AG04450 (cell line): ENCODE data around the gene TTC39A. TPM values are rescaled to one million over a fixed set of nuclear protein-coding genes. Genes with fewer than 3 reads are reported as not detected.

Experiments used
- CTCF ChIA-PET: fragments of 300-600, 350-600 bp; formaldehyde crosslinking; extraction: SDS; loops from one replicate; lab custom pipeline; 2022; ENCODE audit warnings: antibody characterized with exemption, inconsistent platforms; lab: Charles Lee
- POLR2A ChIA-PET: fragments of 350-600 bp; formaldehyde crosslinking; extraction: SDS; loops from one replicate; lab custom pipeline; 2021; ENCODE audit warnings: antibody characterized with exemption, inconsistent platforms; lab: Yijun Ruan, JAX
- DNase-seq: peaks from one replicate; pipeline ENCODE4 v3.0.0-alpha.2; 2011; ENCODE audit warnings: low read depth, low spot score
- H3K27ac ChIP-seq: one replicate; pipeline ENCODE4 v1.5.1; 2012; ENCODE audit warnings: low read depth, low read length, control low read depth
- H3K27me3 ChIP-seq: one replicate; pipeline ENCODE4 v1.6.0; 2012; ENCODE audit warnings: low read length; ENCODE audit not compliant: control insufficient read depth, insufficient read depth
- H3K4me3 ChIP-seq: 2 replicates; pipeline ENCODE4 v1.5.1; 2011; ENCODE audit warnings: mild to moderate bottlenecking, low read depth, low read length, control low read depth
- H3K9me3 ChIP-seq: 2 replicates; pipeline ENCODE4 v1.5.1; 2012; ENCODE audit warnings: low read length; ENCODE audit not compliant: control insufficient read depth, insufficient read depth
- CTCF ChIP-seq: IDR thresholded peaks from 2 replicates; pipeline ENCODE4 v1.5.1; 2011; ENCODE audit warnings: low read depth, low read length, control low read depth, inconsistent platforms
- polyA plus RNA-seq: library from polyadenylated mRNA; depleted of rRNA; stranded (reverse); fragments of >200 nt; gene quantifications from 2 replicates; pipeline ENCODE4 v1.2.3, GENCODE V29; 2011

The TTC39A gene
- polyA plus RNA-seq, 1 experiment = 0.21 TPM

GRCh38 chr1:51322417-51323101, 7.8 kb downstream of the TTC39A start:
- POLR2A ChIA-PET = no interaction called here
- TF ChIP-seq CTCF = no peak
- Histone ChIP-seq H3K4me3 (no peak overlapping the region), H3K27me3 (no peaks in the 10 kb centered on the region), H3K27ac (no peak overlapping the region), H3K9me3 (no peaks in the 10 kb centered on the region)
- DNase-seq = no peak
- CTCF ChIA-PET = no interaction called here

GRCh38 chr1:51321924-51322280, 8.5 kb downstream of the TTC39A start:
- no peak for TF ChIP-seq CTCF
- H3K27me3 ChIP-seq = no peaks in the 10 kb centered on the region
- no peak overlapping the region for H3K27ac ChIP-seq
- POLR2A ChIA-PET = interaction anchor here (0.6 kb wide), 1 partner anchor 19 kb away, joined by 8 read pairs; no protein-coding TSS in a partner anchor
- CTCF ChIA-PET = no interaction called here
- H3K9me3 ChIP-seq = no peaks in the 10 kb centered on the region
- H3K4me3 ChIP-seq = no peak overlapping the region
- DNase-seq = no peak

GRCh38 chr1:51320967-51321923, 9.1 kb downstream of the TTC39A start:
- CTCF ChIA-PET = interaction anchor here (0.7 to 1.4 kb wide), 2 partner anchors 24 to 448 kb away, joined by 4 read pairs; no protein-coding TSS in a partner anchor
- H3K27ac ChIP-seq = no peak overlapping the region
- H3K4me3 ChIP-seq = no peak overlapping the region
- POLR2A ChIA-PET = interaction anchor here (0.6 to 0.7 kb wide), 4 partner anchors 20 to 351 kb away, joined by 3 to 9 read pairs (median 8); no protein-coding TSS in a partner anchor
- DNase-seq = no peak
- no peaks in the 10 kb centered on the region for H3K9me3 ChIP-seq
- H3K27me3 ChIP-seq = no peaks in the 10 kb centered on the region
- TF ChIP-seq CTCF = no peak

- no peak overlapping the region for H3K27ac ChIP-seq
These were observed 12.6 kb downstream of the TTC39A start for GRCh38 chr1:51317798-51318197.

More at GRCh38 chr1:51317798-51318197, 12.6 kb downstream of the TTC39A start:
- no peaks in the 10 kb centered on the region for H3K9me3 ChIP-seq
- H3K27me3 ChIP-seq = no peaks in the 10 kb centered on the region
- H3K4me3 ChIP-seq = no peak overlapping the region
- CTCF ChIA-PET = no interaction called here
- POLR2A ChIA-PET = no interaction called here
- DNase-seq = no peak
- TF ChIP-seq CTCF = no peak
